Superior temporal gyrus (tissue), 1 donor: ENCODE data around the gene LATS2.

ENCODE experiments used
- DNase-seq: peaks from one replicate; pipeline ENCODE4 v3.0.0-alpha.2; 2016; ENCODE audit errors: extremely low spot score

The LATS2 gene

GRCh38 chr13:20993661-20994440, 67.5 kb downstream of the LATS2 start:
- no peak for DNase-seq

DNA sequence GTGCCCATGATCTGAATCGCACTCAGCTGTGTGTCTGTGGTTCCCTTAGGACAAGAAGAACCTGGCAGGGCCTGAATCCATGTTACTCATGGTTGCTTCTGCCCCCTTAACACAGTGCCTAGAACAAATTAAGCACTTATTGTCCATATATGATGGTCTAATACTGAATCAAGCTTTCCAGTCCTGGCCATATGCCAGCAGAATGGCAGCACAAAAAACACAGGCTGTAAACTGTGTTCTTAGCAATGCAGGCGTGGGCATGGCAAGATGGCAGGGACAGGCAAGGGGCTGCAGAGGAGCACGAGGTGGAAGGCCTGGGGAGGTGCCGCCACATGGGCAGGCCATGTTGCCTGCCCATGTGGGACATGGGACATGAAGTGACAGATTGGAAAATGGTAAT, 68.2 kb downstream of the LATS2 start:
- DNase-seq, result no peak

- no peak for DNase-seq
These were observed 69.5 kb downstream of the LATS2 start for GRCh38 chr13:20991741-20992520.

DNA sequence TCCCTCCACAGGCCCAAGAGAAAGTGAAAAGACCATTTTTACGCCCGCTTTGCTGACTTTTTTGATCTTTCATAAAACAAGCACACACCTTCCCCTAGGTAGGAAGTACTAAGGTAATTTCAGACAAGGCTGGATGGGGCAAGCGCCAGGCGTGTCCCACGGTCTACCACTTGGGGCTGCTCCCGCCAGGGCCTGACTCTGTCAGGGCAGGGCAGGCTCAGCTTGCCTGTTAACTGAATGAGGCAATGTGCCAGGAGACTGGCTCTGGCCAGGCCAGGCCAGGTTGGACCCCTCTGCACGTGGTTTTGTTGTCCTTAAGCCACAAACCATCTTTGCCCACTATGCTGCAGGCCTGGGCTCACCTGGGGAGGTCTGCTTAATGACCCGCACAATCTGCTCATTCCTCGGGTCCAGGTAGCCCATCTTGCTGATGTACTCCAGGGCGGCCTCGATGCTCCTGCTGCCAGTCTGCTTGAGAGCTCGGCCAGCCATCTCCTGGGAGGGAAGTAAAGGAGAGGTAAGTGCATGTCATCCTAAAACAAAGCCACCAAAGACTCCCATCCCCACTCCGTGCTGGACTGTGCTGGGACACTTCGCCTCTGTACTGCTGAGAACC, 70.4 kb downstream of the LATS2 start:
- DNase-seq, result no peak

- DNase-seq, result no peak
These were observed 71.6 kb downstream of the LATS2 start for GRCh38 chr13:20989656-20990321.

GRCh38 chr13:20988909-20989655, 72.3 kb downstream of the LATS2 start:
- no peak for DNase-seq

- DNase-seq, result no peak
These were observed 73.1 kb downstream of the LATS2 start for GRCh38 chr13:20988033-20988908.

DNA sequence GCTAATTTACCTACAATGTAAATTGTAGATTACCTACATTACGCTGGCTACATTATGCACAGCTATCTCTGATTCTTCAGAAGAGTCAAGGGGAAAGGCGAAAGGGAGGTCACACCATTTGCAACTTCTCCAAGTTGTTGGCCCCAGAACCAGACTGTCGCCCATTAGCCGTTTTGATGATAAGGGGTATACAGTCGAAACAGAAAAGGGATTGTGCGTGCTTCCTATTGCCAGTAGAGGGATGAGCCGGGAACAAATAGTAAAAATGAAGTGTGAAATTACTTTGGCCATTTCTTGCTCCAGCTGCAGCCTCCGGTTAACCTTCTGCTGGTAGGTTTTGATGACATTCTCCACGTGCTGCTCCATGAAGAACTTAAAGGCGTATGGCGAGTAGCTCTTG, 73.8 kb downstream of the LATS2 start:
- no peak for DNase-seq

DNA sequence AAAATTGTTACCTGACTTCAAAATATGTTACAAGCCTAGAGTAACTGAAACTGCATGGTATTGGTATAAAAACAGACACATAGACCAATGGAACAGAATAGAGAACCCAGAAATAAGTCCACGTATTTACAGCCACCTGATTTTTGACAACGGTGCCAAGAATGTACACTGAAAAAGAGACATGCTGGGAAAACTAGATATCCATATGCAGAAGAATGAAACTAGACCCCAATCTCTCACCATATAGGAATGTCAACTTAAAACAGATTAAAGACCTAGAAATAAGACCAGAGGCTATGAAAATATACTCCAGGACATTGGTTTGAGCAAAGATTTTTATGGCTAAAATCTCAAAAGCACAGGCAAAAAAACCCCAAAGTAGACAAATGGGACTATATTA, 76.5 kb downstream of the LATS2 start:
- no peak for DNase-seq

DNA sequence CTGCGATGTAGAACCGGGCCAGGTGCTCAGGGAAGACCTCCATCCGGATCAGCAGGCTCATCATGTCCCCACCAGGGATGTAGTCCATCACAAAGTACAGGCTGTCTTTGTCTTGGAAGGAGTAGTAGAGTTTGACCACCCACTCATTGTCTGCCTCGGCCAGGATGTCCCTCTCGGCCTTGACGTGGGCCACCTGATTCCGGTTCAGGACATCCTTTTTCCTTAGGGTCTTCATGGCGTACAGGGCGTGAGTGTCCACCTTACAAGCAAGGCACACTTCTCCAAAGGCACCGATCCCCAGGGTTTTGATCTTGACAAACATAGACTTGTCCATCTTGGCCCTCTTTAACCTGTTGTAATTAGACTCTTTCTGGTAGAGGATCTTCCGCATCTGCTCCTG, 78.0 kb downstream of the LATS2 start:
- DNase-seq, result no peak

GRCh38 chr13:20981370-20982095, 79.9 kb downstream of the LATS2 start:
- no peak for DNase-seq

- DNase-seq, result no peak
These were observed 80.5 kb downstream of the LATS2 start for GRCh38 chr13:20980899-20981298.

DNA sequence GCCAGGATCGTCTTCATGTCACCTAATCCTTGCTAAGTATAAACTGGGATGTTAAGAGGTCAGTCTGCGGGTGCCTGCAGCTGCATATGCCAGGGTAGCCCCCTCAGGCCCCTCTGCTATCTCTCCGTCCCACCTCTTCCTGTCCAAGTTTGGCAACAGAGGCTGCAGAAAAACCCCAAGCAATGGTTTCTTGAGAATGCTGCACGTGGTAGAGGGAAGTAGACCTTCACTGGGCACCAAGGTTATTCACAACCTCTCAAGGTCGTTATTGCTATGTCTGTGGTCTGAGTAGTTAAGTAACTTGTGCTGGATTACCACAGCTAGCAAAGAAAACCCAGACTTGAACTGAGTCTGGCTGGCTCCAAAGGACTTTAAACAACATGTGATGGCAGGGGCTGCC, 81.0 kb downstream of the LATS2 start:
- DNase-seq, result no peak

GRCh38 chr13:20977394-20977793, 84.0 kb downstream of the LATS2 start:
- no peak for DNase-seq

GRCh38 chr13:20974981-20975585, 86.3 kb downstream of the LATS2 start:
- no peak for DNase-seq

DNA sequence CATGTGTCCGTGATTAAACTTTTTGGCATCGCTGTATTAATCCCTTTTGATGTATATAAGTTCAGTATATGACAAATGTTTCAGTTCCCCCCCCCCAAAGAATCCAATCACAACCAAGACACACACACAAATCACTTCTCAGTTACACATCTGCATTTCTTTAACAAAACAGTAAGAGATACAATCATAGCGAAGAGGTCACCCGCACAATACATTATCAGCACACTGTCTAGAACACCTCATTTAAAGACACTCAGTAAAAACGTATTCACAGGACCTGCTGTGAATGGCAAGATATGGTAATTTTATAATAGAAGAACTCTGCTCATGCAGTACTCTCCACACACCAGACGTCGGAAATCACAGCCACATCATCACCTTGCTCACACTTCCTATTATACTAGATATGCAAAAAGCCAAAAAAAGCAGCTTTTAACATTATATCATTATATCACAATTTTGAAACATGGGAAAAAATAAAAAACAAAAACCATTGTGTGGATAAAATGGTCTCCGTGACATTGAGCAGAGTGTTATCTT, 87.4 kb downstream of the LATS2 start:
- no peak for DNase-seq

GRCh38 chr13:20972731-20973130, 88.7 kb downstream of the LATS2 start:
- no peak for DNase-seq

DNA sequence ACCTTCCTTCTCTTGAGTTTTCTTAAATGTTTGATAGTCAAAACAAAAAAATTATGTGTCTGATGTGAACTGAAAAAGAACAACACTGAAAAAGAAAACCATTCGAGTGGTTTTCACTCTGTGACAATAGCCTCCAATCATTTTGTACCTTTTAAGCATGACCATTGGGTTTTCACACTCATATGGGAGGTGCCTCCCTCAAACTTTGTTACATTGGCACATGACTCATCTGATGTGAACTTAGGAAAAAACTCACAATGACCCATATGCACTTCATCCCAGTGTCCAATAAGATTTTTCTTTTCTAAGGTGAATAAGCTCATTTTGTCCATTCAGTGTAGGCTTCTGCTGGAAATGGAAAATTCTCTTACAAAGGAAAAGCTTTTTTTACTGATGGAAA, 92.2 kb downstream of the LATS2 start:
- no peak for DNase-seq

GRCh38 chr13:20968745-20969144, 92.6 kb downstream of the LATS2 start:
- no peak for DNase-seq
